ENCODE measurements around the gene LPAR1.

DNA sequence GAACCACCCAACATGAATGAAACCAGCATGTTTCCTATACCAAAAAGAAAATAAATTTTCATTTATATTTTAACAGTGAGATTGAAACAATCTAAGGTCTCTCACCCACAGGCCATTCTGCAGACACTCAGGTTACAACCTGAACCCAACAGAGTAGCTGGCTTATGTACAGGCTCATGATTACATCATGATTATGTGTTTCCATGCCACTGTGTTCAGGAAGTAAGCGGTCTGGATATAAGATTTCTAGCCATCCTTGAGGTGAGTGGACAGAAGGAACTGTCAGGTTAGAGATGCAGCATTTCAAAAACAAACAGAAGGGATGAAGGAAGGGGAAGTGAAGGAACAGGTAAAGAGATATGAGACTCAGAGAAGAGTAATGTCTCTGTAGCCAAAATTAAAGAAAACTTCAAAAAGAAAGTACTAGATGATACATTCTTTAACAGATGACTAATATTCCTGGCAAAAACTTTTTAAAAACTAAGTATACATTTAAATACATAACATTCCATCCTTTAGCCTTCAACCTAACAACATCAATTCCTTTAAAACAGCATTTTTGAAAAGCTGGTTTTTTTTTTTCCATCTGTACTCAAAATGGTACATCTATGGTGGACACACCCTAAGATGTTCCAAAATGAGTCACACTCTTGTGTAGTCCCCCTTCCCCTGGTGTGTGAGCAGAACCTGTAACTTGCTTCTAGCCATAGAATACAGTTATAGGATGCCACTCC, 119.8 kb downstream of the LPAR1 start:
- no peak for TF ChIP-seq POLR2A (IDR thresholded peaks at IDR 0.05; ENCODE audit: low read depth, low read length)
- TF ChIP-seq POLR2AphosphoS5 (IDR thresholded peaks at IDR 0.05; ENCODE audit: low read depth, low read length), result no peak
- TF ChIP-seq TAF1 (IDR thresholded peaks at IDR 0.05; ENCODE audit: borderline replicate concordance, low read depth, low read length), result no peak
